DND-41 (cell line): ENCODE measurements around the gene ABHD17C.

Experiments used
- EZH2 ChIP-seq: IDR thresholded peaks from 3 replicates; pipeline ENCODE4 v1.6.1; 2012; ENCODE audit warnings: borderline replicate concordance, low read depth, mild to moderate bottlenecking, moderate library complexity, low read length, inconsistent platforms; ENCODE audit not compliant: severe bottlenecking
- TF ChIP-seq, protein P1 (sequence below): IDR thresholded peaks from 2 replicates; pipeline ENCODE4 v1.5.1; 2012; ENCODE audit warnings: borderline replicate concordance, low read length, moderate library complexity, mild to moderate bottlenecking; ENCODE audit not compliant: poor library complexity, severe bottlenecking; ENCODE audit errors: extremely low read depth

DNA sequence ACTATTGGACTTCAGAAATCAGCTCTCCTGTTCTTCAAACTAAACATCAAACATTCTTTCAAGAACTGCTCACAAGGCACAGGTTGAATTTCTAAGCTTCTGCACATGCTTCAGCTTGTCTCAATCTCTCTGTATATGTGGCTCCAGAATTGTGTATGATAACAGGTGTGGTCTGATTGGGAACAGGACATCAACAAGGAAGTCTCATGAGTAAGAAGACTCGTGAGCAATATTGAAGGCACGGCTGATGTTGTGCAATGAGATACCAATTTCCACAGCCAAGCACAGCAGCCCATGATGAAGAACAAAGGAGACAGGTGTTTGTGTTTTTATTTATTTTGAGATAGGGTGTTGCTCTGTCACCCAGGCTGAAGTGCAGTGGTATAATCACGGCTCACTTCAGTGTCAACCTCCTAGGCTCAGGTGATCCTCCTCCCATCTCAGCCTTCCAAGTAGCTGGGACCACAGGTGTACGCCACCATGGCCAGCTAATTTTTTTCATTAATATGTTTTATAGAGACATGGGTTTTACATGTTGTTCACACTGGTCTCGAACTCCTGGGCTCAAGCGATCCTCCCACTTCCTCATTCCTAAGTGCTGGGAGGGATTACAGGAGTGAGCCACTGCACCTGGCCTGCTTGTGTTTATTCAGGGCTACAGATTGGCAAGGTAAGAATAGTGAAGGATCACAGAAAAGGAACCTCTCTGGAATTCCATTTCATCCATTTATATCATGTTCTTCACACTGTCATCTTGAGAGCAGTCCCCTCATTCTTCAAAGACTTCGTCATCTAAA, 32.2 kb upstream of the ABHD17C start:
- TF ChIP-seq, protein P1, sequence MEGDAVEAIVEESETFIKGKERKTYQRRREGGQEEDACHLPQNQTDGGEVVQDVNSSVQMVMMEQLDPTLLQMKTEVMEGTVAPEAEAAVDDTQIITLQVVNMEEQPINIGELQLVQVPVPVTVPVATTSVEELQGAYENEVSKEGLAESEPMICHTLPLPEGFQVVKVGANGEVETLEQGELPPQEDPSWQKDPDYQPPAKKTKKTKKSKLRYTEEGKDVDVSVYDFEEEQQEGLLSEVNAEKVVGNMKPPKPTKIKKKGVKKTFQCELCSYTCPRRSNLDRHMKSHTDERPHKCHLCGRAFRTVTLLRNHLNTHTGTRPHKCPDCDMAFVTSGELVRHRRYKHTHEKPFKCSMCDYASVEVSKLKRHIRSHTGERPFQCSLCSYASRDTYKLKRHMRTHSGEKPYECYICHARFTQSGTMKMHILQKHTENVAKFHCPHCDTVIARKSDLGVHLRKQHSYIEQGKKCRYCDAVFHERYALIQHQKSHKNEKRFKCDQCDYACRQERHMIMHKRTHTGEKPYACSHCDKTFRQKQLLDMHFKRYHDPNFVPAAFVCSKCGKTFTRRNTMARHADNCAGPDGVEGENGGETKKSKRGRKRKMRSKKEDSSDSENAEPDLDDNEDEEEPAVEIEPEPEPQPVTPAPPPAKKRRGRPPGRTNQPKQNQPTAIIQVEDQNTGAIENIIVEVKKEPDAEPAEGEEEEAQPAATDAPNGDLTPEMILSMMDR: no peak
- TF ChIP-seq EZH2: no peak
